Neural cell (in vitro differentiated cells): ENCODE results near the gene HBZ.

Experiments used
- CTCF ChIP-seq: fragments of 450-650 bp; IDR thresholded peaks from 2 replicates; pipeline ENCODE4 v1.5.1; 2014; ENCODE audit warnings: antibody characterized with exemption, mild to moderate bottlenecking, moderate library complexity; ENCODE audit not compliant: poor library complexity, severe bottlenecking
- EZH2 ChIP-seq: fragments of 200-600, 300-800 bp; shearing (Covaris generic), sonication (generic); IDR thresholded peaks from 2 replicates; pipeline ENCODE4 v1.6.1; 2014; ENCODE audit warnings: antibody characterized with exemption, low read length, borderline replicate concordance, mild to moderate bottlenecking; ENCODE audit not compliant: insufficient read depth, poor library complexity, severe bottlenecking
- POLR2AphosphoS5 ChIP-seq: IDR thresholded peaks from 2 replicates; pipeline ENCODE4 v1.6.1; 2012
- SMC3 ChIP-seq: fragments of 450-650 bp; conservative IDR thresholded peaks from 2 replicates; pipeline ENCODE4 v1.6.1; 2014; ENCODE audit warnings: antibody characterized with exemption, mild to moderate bottlenecking, moderate library complexity; ENCODE audit not compliant: poor library complexity

- TF ChIP-seq CTCF (no peak), POLR2AphosphoS5 (no peak), SMC3 (no peak), EZH2 (no peak)
These were observed 34.9 kb downstream of the HBZ start for GRCh38 chr16:187330-187729.
